Activated CD4-positive, alpha-beta T cell treated with anti-CD3 and anti-CD28 coated beads, Interleukin-2, amount 10 ng/mL, durations not matched to agents 24 days and 14 days (primary cell): ENCODE data around the gene CAMSAP3. TPM values are rescaled to one million over a fixed set of nuclear protein-coding genes. Genes with fewer than 3 reads are reported as not detected.
"Not testable (repeated sequence)": the region's sequence is repeated elsewhere in the genome, so short reads cannot be mapped to it uniquely, and the experiment has no call there.

Source experiments
- DNase-seq: peaks from one replicate; pipeline ENCODE4 v3.0.0; 2022
- H3K27ac Mint-ChIP-seq: one replicate; pipeline ENCODE4 v1.8.0; 2022; ENCODE audit warnings: mild to moderate bottlenecking, mixed read lengths
- H3K27me3 Mint-ChIP-seq: one replicate; pipeline ENCODE4 v1.8.0; 2022; ENCODE audit warnings: mixed read lengths
- H3K36me3 Mint-ChIP-seq: one replicate; pipeline ENCODE4 v1.8.0; 2022; ENCODE audit warnings: low read depth, mild to moderate bottlenecking, mixed read lengths
- H3K4me1 Mint-ChIP-seq: one replicate; pipeline ENCODE4 v1.8.0; 2021; ENCODE audit warnings: mixed read lengths
- H3K4me3 Mint-ChIP-seq: one replicate; pipeline ENCODE4 v1.8.0; 2022; ENCODE audit warnings: mild to moderate bottlenecking, moderate library complexity, mixed read lengths
- H3K9me3 Mint-ChIP-seq: one replicate; pipeline ENCODE4 v1.8.0; 2021; ENCODE audit warnings: mixed read lengths
- intact Hi-C: fragments of 100-400 bp; cut with micrococcal nuclease; formaldehyde crosslinking; loops from one replicate; pipeline ENCODE4 v1.15.1; 2023
- total RNA-seq: library from RNA; stranded (reverse); gene quantifications from 2 replicates; pipeline ENCODE4 v1.2.3, GENCODE V29; 2022

Gene CAMSAP3
- total RNA-seq, 1 donor from 2014 or later = 0.09 TPM

- no peaks in the 10 kb centered on the region for H3K9me3 Mint-ChIP-seq
- H3K4me1 Mint-ChIP-seq = no peaks in the 10 kb centered on the region
- peaks cover 42% of the 10 kb centered on the region for H3K36me3 Mint-ChIP-seq
- intact Hi-C loops = no loop called here
- no peak overlapping the region for H3K4me3 Mint-ChIP-seq
- H3K27ac Mint-ChIP-seq = no peak overlapping the region
- DNase-seq = no peak
- H3K27me3 Mint-ChIP-seq = no peaks in the 10 kb centered on the region
These were observed 34.3 kb upstream of the CAMSAP3 start for GRCh38 chr19:7561325-7561724.

GRCh38 chr19:7562646-7563393, 32.8 kb upstream of the CAMSAP3 start:
- Mint-ChIP-seq H3K4me1 (no peaks in the 10 kb centered on the region), H3K27ac (no peak overlapping the region), H3K9me3 (no peaks in the 10 kb centered on the region), H3K36me3 (peaks cover 29% of the 10 kb centered on the region), H3K27me3 (no peaks in the 10 kb centered on the region), H3K4me3 (no peak overlapping the region)
- peak; percentile 70 for DNase-seq
- intact Hi-C loops = no loop called here

- H3K36me3 Mint-ChIP-seq = peaks cover 17% of the 10 kb centered on the region
- no peak for DNase-seq
- no peaks in the 10 kb centered on the region for H3K4me1 Mint-ChIP-seq
- H3K4me3 Mint-ChIP-seq = no peak overlapping the region
- intact Hi-C loops = loop anchor here (5.0 kb wide), 1 partner anchor 198 kb away; no protein-coding TSS in a partner anchor
- no peaks in the 10 kb centered on the region for H3K9me3 Mint-ChIP-seq
- no peaks in the 10 kb centered on the region for H3K27me3 Mint-ChIP-seq
- H3K27ac Mint-ChIP-seq = no peak overlapping the region
These were observed 30.8 kb upstream of the CAMSAP3 start for GRCh38 chr19:7564866-7565265.

- Mint-ChIP-seq H3K4me1 (no peaks in the 10 kb centered on the region), H3K36me3 (peaks cover 15% of the 10 kb centered on the region), H3K27ac (no peak overlapping the region), H3K27me3 (no peaks in the 10 kb centered on the region), H3K4me3 (no peak overlapping the region), H3K9me3 (no peaks in the 10 kb centered on the region)
- intact Hi-C loops = loop anchor here (5.0 kb wide), 1 partner anchor 198 kb away; no protein-coding TSS in a partner anchor
- no peak for DNase-seq
These were observed 30.3 kb upstream of the CAMSAP3 start for GRCh38 chr19:7565332-7565731.

GRCh38 chr19:7570761-7571160, 24.9 kb upstream of the CAMSAP3 start:
- H3K4me1 Mint-ChIP-seq = no peaks in the 10 kb centered on the region
- no peak overlapping the region for H3K27ac Mint-ChIP-seq
- intact Hi-C loops = no loop called here
- H3K27me3 Mint-ChIP-seq = no peaks in the 10 kb centered on the region
- DNase-seq = no peak
- no peak overlapping the region for H3K4me3 Mint-ChIP-seq
- H3K9me3 Mint-ChIP-seq = no peaks in the 10 kb centered on the region
- H3K36me3 Mint-ChIP-seq = no peaks in the 10 kb centered on the region

GRCh38 chr19:7575434-7576040, 20.1 kb upstream of the CAMSAP3 start:
- intact Hi-C loops = no loop called here
- no peak overlapping the region for H3K4me3 Mint-ChIP-seq
- no peaks in the 10 kb centered on the region for H3K36me3 Mint-ChIP-seq
- H3K27me3 Mint-ChIP-seq = peaks cover 5% of the 10 kb centered on the region
- H3K27ac Mint-ChIP-seq = no peak overlapping the region
- no peaks in the 10 kb centered on the region for H3K4me1 Mint-ChIP-seq
- no peaks in the 10 kb centered on the region for H3K9me3 Mint-ChIP-seq
- DNase-seq = no peak

GRCh38 chr19:7577422-7577821, 18.2 kb upstream of the CAMSAP3 start:
- H3K27ac Mint-ChIP-seq, DNase-seq, H3K27me3 Mint-ChIP-seq, H3K9me3 Mint-ChIP-seq, H3K4me3 Mint-ChIP-seq, H3K4me1 Mint-ChIP-seq, H3K36me3 Mint-ChIP-seq, intact Hi-C loops: not testable (repeated sequence)

GRCh38 chr19:7578127-7578526, 17.5 kb upstream of the CAMSAP3 start:
- intact Hi-C loops = no loop called here
- Mint-ChIP-seq H3K27me3 (peaks cover 6% of the 10 kb centered on the region), H3K36me3 (no peaks in the 10 kb centered on the region), H3K9me3 (no peaks in the 10 kb centered on the region), H3K4me1 (no peaks in the 10 kb centered on the region), H3K4me3 (no peak overlapping the region), H3K27ac (no peak overlapping the region)
- no peak for DNase-seq

GRCh38 chr19:7579182-7579581, 16.5 kb upstream of the CAMSAP3 start:
- Mint-ChIP-seq H3K4me3 (no peak overlapping the region), H3K27ac (no peak overlapping the region), H3K27me3 (peaks cover 6% of the 10 kb centered on the region), H3K9me3 (no peaks in the 10 kb centered on the region), H3K36me3 (no peaks in the 10 kb centered on the region), H3K4me1 (no peaks in the 10 kb centered on the region)
- intact Hi-C loops = no loop called here
- no peak for DNase-seq

- no peak overlapping the region for H3K4me3 Mint-ChIP-seq
- peaks cover 2% of the 10 kb centered on the region for H3K27me3 Mint-ChIP-seq
- no peak for DNase-seq
- no peaks in the 10 kb centered on the region for H3K9me3 Mint-ChIP-seq
- H3K27ac Mint-ChIP-seq = no peak overlapping the region
- intact Hi-C loops = no loop called here
- H3K36me3 Mint-ChIP-seq = no peaks in the 10 kb centered on the region
- no peaks in the 10 kb centered on the region for H3K4me1 Mint-ChIP-seq
These were observed 13.2 kb upstream of the CAMSAP3 start for GRCh38 chr19:7582446-7582845.

GRCh38 chr19:7589822-7590221, 5.8 kb upstream of the CAMSAP3 start:
- Mint-ChIP-seq H3K9me3 (no peaks in the 10 kb centered on the region), H3K27ac (no peak overlapping the region), H3K36me3 (no peaks in the 10 kb centered on the region), H3K27me3 (peaks cover 13% of the 10 kb centered on the region), H3K4me3 (no peak overlapping the region), H3K4me1 (no peaks in the 10 kb centered on the region)
- DNase-seq = no peak
- intact Hi-C loops = no loop called here

GRCh38 chr19:7590256-7590655, 5.4 kb upstream of the CAMSAP3 start:
- Mint-ChIP-seq H3K27me3 (peaks cover 18% of the 10 kb centered on the region), H3K4me3 (no peak overlapping the region), H3K36me3 (no peaks in the 10 kb centered on the region), H3K27ac (no peak overlapping the region), H3K4me1 (peaks cover 2% of the 10 kb centered on the region), H3K9me3 (no peaks in the 10 kb centered on the region)
- DNase-seq = no peak
- intact Hi-C loops = no loop called here

- Mint-ChIP-seq H3K9me3 (peaks cover 5% of the 10 kb centered on the region), H3K4me3 (peak overlapping the region; percentile 62), H3K4me1 (peaks cover 6% of the 10 kb centered on the region), H3K36me3 (peaks cover 2% of the 10 kb centered on the region), H3K27ac (no peak overlapping the region), H3K27me3 (peaks cover 40% of the 10 kb centered on the region)
- intact Hi-C loops = no loop called here
- DNase-seq = no peak
These were observed 711 bp downstream of the CAMSAP3 start for GRCh38 chr19:7596211-7596937.

- Mint-ChIP-seq H3K4me1 (peaks cover 6% of the 10 kb centered on the region), H3K27ac (no peak overlapping the region), H3K36me3 (peaks cover 2% of the 10 kb centered on the region), H3K27me3 (peaks cover 43% of the 10 kb centered on the region), H3K4me3 (no peak overlapping the region), H3K9me3 (peaks cover 5% of the 10 kb centered on the region)
- no peak for DNase-seq
- intact Hi-C loops = no loop called here
These were observed 2.0 kb downstream of the CAMSAP3 start for GRCh38 chr19:7597689-7598088.
